ENCODE measurements around the gene ZNF487.
"Not testable (repeated sequence)": the region's sequence is repeated elsewhere in the genome, so short reads cannot be mapped to it uniquely, and the experiment has no call there.

Gene ZNF487

GRCh38 chr10:43407148-43407575 is 29.7 kb upstream of the ZNF487 start:
- peak; percentile 47 for DNase-seq

GRCh38 chr10:43407576-43408330 is 29.2 kb upstream of the ZNF487 start:
- peak; percentile 79 for DNase-seq

- no peak for DNase-seq
Observed at GRCh38 chr10:43408331-43408709, 28.6 kb upstream of the ZNF487 start.

GRCh38 chr10:43408710-43409384 is 28.1 kb upstream of the ZNF487 start, which contains the start of gene HNRNPF:
TSS of gene HNRNPF (minus strand) at chr10:43409186. CDS start at chr10:43387884, 21,302 bp downstream.
- peak; percentile 96 for DNase-seq

- DNase-seq = no peak
Observed at GRCh38 chr10:43409385-43410109, 27.4 kb upstream of the ZNF487 start.

- DNase-seq = no peak
Observed at GRCh38 chr10:43410345-43410744, 26.6 kb upstream of the ZNF487 start.

- DNase-seq = no peak
Observed at GRCh38 chr10:43411536-43411935, 25.4 kb upstream of the ZNF487 start.

GRCh38 chr10:43415544-43415943 is 21.4 kb upstream of the ZNF487 start:
- DNase-seq = no peak

- no peak for DNase-seq
Observed at GRCh38 chr10:43417950-43418768, 18.8 kb upstream of the ZNF487 start.

GRCh38 chr10:43419997-43420368 is 16.9 kb upstream of the ZNF487 start:
- no peak for DNase-seq

- DNase-seq = peak; percentile 81
Observed at GRCh38 chr10:43420369-43421200, 16.3 kb upstream of the ZNF487 start.

GRCh38 chr10:43421201-43421507 is 15.8 kb upstream of the ZNF487 start:
- no peak for DNase-seq

GRCh38 chr10:43421519-43421918 is 15.4 kb upstream of the ZNF487 start:
- DNase-seq = no peak

GRCh38 chr10:43421944-43422343 is 15.0 kb upstream of the ZNF487 start:
- not testable (repeated sequence) for DNase-seq

- DNase-seq = no peak
Observed at GRCh38 chr10:43424416-43424815, 12.5 kb upstream of the ZNF487 start.

GRCh38 chr10:43426476-43426875 is 10.4 kb upstream of the ZNF487 start:
- not testable (repeated sequence) for DNase-seq

- no peak for DNase-seq
Observed at GRCh38 chr10:43427166-43427825, 9.6 kb upstream of the ZNF487 start.

GRCh38 chr10:43430926-43431663 is 5.8 kb upstream of the ZNF487 start:
- no peak for DNase-seq

GRCh38 chr10:43437141-43437870 is 395 bp downstream of the ZNF487 start:
- no peak for DNase-seq

Measured in midbrain (tissue), 1 donor.